ENCODE data around the gene KCNT1. TPM values are rescaled to one million over a fixed set of nuclear protein-coding genes. Genes with fewer than 3 reads are reported as not detected.

Gene KCNT1
- total RNA-seq, 1 donor from 2014 or later: not detected

DNA sequence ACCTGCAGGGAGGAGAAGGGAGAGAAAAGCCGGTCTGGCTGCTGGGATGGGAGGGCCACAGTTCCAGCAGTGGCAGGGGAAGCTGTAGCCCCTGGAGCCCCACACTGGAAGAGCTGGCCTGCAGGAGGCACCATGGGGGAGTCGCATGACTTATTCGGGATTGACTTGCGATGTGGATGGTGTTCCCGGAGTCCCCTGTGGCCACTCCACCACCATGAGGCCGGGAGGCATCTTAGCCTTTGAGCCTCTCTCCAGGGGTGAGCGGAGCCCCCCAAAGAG is 92.0 kb downstream of the KCNT1 start:
- DNase-seq (ENCODE audit: low read depth) (no peak), FAIRE-seq (no peak)
- no peak overlapping the region for H3K4me2 ChIP-seq (ENCODE audit: low read length)
- Mint-ChIP-seq H3K4me3 (ENCODE audit: unreplicated experiment) (no peak overlapping the region), H3K9me3 (ENCODE audit: unreplicated experiment) (no peaks in the 10 kb centered on the region), H3K4me1 (ENCODE audit: low read depth, unreplicated experiment) (peaks cover 1% of the 10 kb centered on the region), H3K27me3 (ENCODE audit: low read depth, unreplicated experiment) (peaks cover 30% of the 10 kb centered on the region), H3K36me3 (ENCODE audit: low read depth, unreplicated experiment) (no peaks in the 10 kb centered on the region), H3K27ac (ENCODE audit: unreplicated experiment) (no peak overlapping the region)
- no peak overlapping the region for H3K27ac ChIP-seq (ENCODE audit: low read depth, low read length)
- no peak overlapping the region for H3K4me3 ChIP-seq (ENCODE audit: insufficient read depth, low read depth, low read length)
- no peaks in the 10 kb centered on the region for H3K9me3 ChIP-seq (ENCODE audit: insufficient read depth, low read depth, low read length)
- H2AFZ ChIP-seq (ENCODE audit: low read depth, low read length): no peak overlapping the region
- H3K9ac ChIP-seq (ENCODE audit: low read length): no peak overlapping the region
- no peaks in the 10 kb centered on the region for H3K79me2 ChIP-seq (ENCODE audit: insufficient read depth, low read length)
- no peaks in the 10 kb centered on the region for H3K4me1 ChIP-seq (ENCODE audit: insufficient read depth, low read length)
- no peaks in the 10 kb centered on the region for H3K27me3 ChIP-seq (ENCODE audit: insufficient read depth, low read length)
- TF ChIP-seq EZH2 (IDR thresholded peaks at IDR 0.05; ENCODE audit: insufficient read depth, low read length): no peak
- TF ChIP-seq, protein P1, sequence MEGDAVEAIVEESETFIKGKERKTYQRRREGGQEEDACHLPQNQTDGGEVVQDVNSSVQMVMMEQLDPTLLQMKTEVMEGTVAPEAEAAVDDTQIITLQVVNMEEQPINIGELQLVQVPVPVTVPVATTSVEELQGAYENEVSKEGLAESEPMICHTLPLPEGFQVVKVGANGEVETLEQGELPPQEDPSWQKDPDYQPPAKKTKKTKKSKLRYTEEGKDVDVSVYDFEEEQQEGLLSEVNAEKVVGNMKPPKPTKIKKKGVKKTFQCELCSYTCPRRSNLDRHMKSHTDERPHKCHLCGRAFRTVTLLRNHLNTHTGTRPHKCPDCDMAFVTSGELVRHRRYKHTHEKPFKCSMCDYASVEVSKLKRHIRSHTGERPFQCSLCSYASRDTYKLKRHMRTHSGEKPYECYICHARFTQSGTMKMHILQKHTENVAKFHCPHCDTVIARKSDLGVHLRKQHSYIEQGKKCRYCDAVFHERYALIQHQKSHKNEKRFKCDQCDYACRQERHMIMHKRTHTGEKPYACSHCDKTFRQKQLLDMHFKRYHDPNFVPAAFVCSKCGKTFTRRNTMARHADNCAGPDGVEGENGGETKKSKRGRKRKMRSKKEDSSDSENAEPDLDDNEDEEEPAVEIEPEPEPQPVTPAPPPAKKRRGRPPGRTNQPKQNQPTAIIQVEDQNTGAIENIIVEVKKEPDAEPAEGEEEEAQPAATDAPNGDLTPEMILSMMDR (IDR thresholded peaks at IDR 0.05; ENCODE audit: insufficient read depth, low read depth, low read length): no peak
- no peaks in the 10 kb centered on the region for H3K36me3 ChIP-seq (ENCODE audit: insufficient read depth, low read length)
- peaks cover 4% of the 10 kb centered on the region for H4K20me1 ChIP-seq (ENCODE audit: insufficient read depth, low read length)

DNA sequence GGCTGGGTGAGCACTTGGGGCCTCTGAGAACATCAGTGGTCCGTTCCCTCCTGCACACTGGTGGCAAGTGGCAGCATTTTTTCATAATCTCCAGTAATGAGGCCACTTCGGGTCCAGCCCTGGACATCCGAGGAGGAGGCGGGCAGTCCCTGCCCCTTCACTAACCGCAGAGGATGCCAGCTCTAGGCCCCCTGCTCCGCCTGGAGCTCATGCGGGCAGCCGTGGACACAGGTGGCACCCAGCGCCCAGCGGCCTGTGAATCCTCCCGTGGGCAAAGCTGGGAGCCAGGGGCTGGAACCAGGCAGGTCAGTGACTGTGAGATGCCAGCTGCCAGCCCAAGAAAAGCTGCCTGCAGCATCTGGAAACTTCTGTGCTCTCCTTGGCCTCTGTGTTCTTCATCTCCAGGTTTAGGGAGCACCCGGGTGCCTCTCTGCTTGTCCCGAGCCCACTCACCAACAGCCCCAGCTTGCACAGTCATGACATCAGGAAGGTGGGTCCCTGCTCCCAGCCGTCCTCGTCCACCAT is 92.4 kb downstream of the KCNT1 start:
- no peak overlapping the region for H3K4me3 ChIP-seq (ENCODE audit: insufficient read depth, low read depth, low read length)
- no peaks in the 10 kb centered on the region for H3K36me3 ChIP-seq (ENCODE audit: insufficient read depth, low read length)
- no peak overlapping the region for H2AFZ ChIP-seq (ENCODE audit: low read depth, low read length)
- TF ChIP-seq, protein P1 (IDR thresholded peaks at IDR 0.05; ENCODE audit: insufficient read depth, low read depth, low read length): no peak
- TF ChIP-seq EZH2 (IDR thresholded peaks at IDR 0.05; ENCODE audit: insufficient read depth, low read length): no peak
- H3K27me3 ChIP-seq (ENCODE audit: insufficient read depth, low read length): no peaks in the 10 kb centered on the region
- H3K27me3 Mint-ChIP-seq (ENCODE audit: low read depth, unreplicated experiment): peaks cover 30% of the 10 kb centered on the region
- no peak for DNase-seq (ENCODE audit: low read depth)
- no peak overlapping the region for H3K27ac ChIP-seq (ENCODE audit: low read depth, low read length)
- H3K9ac ChIP-seq (ENCODE audit: low read length): no peak overlapping the region
- no peaks in the 10 kb centered on the region for H3K79me2 ChIP-seq (ENCODE audit: insufficient read depth, low read length)
- no peak overlapping the region for H3K4me2 ChIP-seq (ENCODE audit: low read length)
- no peaks in the 10 kb centered on the region for H3K36me3 Mint-ChIP-seq (ENCODE audit: low read depth, unreplicated experiment)
- H3K9me3 ChIP-seq (ENCODE audit: insufficient read depth, low read depth, low read length): no peaks in the 10 kb centered on the region
- H3K27ac Mint-ChIP-seq (ENCODE audit: unreplicated experiment): no peak overlapping the region
- FAIRE-seq: no peak
- H3K4me1 Mint-ChIP-seq (ENCODE audit: low read depth, unreplicated experiment): peaks cover 1% of the 10 kb centered on the region
- peaks cover 2% of the 10 kb centered on the region for H3K9me3 Mint-ChIP-seq (ENCODE audit: unreplicated experiment)
- no peak overlapping the region for H3K4me3 Mint-ChIP-seq (ENCODE audit: unreplicated experiment)
- H3K4me1 ChIP-seq (ENCODE audit: insufficient read depth, low read length): no peaks in the 10 kb centered on the region
- H4K20me1 ChIP-seq (ENCODE audit: insufficient read depth, low read length): peaks cover 4% of the 10 kb centered on the region

DNA sequence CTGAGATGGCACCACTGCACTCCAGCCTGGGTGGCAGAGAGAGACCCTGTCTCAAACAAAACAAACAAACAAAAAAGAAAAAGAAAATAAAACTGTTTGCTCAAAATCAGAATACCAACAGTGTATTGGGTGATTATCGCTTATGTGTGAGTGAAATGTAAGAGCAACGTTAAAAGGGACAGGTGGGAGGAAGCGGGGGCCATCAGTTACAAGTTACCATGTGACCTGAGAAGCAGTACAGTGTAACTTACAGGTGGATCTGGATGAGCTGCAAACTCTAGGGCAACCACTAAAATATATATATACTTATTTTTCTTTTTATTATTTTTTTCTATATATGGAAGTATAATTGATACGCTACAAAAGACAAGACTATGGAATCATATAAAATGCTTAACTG is 93.4 kb downstream of the KCNT1 start:
- no peaks in the 10 kb centered on the region for H3K79me2 ChIP-seq (ENCODE audit: insufficient read depth, low read length)
- H4K20me1 ChIP-seq (ENCODE audit: insufficient read depth, low read length): peaks cover 4% of the 10 kb centered on the region
- H3K27me3 ChIP-seq (ENCODE audit: insufficient read depth, low read length): no peaks in the 10 kb centered on the region
- Mint-ChIP-seq H3K4me3 (ENCODE audit: unreplicated experiment) (no peak overlapping the region), H3K9me3 (ENCODE audit: unreplicated experiment) (peaks cover 2% of the 10 kb centered on the region), H3K27ac (ENCODE audit: unreplicated experiment) (no peak overlapping the region), H3K36me3 (ENCODE audit: low read depth, unreplicated experiment) (no peaks in the 10 kb centered on the region), H3K27me3 (ENCODE audit: low read depth, unreplicated experiment) (peaks cover 30% of the 10 kb centered on the region), H3K4me1 (ENCODE audit: low read depth, unreplicated experiment) (peaks cover 1% of the 10 kb centered on the region)
- DNase-seq (ENCODE audit: low read depth) (no peak), FAIRE-seq (no peak)
- H2AFZ ChIP-seq (ENCODE audit: low read depth, low read length): no peak overlapping the region
- no peaks in the 10 kb centered on the region for H3K9me3 ChIP-seq (ENCODE audit: insufficient read depth, low read depth, low read length)
- TF ChIP-seq EZH2 (IDR thresholded peaks at IDR 0.05; ENCODE audit: insufficient read depth, low read length): no peak
- TF ChIP-seq, protein P1 (IDR thresholded peaks at IDR 0.05; ENCODE audit: insufficient read depth, low read depth, low read length): no peak
- no peak overlapping the region for H3K9ac ChIP-seq (ENCODE audit: low read length)
- no peak overlapping the region for H3K27ac ChIP-seq (ENCODE audit: low read depth, low read length)
- no peak overlapping the region for H3K4me2 ChIP-seq (ENCODE audit: low read length)
- no peaks in the 10 kb centered on the region for H3K4me1 ChIP-seq (ENCODE audit: insufficient read depth, low read length)
- no peaks in the 10 kb centered on the region for H3K36me3 ChIP-seq (ENCODE audit: insufficient read depth, low read length)
- H3K4me3 ChIP-seq (ENCODE audit: insufficient read depth, low read depth, low read length): no peak overlapping the region
